A673 (cell line): ENCODE results near the gene MPRIP. TPM values are rescaled to one million over a fixed set of nuclear protein-coding genes. Genes with fewer than 3 reads are reported as not detected.

ENCODE experiments used
- BruUV-seq: library from RNA; stranded (reverse); fragments of 400-500 nt; replicated peaks from 2 replicates; lab custom pipeline; 2021; lab: Mats Ljungman, UMichigan
- CTCF ChIA-PET: fragments of 300-600 bp; sonication (Branson Sonifier 250); formaldehyde crosslinking; loops from one replicate; lab custom pipeline; 2022; ENCODE audit warnings: antibody characterized with exemption; lab: Charles Lee
- POLR2A ChIA-PET: fragments of 300-600 bp; sonication (Branson Sonifier 250); formaldehyde crosslinking; loops from one replicate; lab custom pipeline; 2022; ENCODE audit warnings: antibody characterized with exemption; ENCODE audit not compliant: low non-redundant PET; lab: Charles Lee
- DNase-seq: peaks from one replicate; pipeline ENCODE4 v3.0.0-alpha.2; 2015; ENCODE audit warnings: low spot score
- H3K27ac ChIP-seq: fragments of 200-600 bp; sonication (generic); 2 replicates; pipeline ENCODE4 v1.5.1; 2016; ENCODE audit warnings: mixed run types, low read depth, mild to moderate bottlenecking, mixed read lengths, antibody characterized with exemption, low read length; ENCODE audit not compliant: poor library complexity, severe bottlenecking
- H3K27me3 ChIP-seq: fragments of 200-600 bp; sonication (generic); replicated peaks from 2 replicates; pipeline ENCODE4 v1.6.1; 2017; ENCODE audit warnings: mixed run types, low read depth, mild to moderate bottlenecking, mixed read lengths, antibody characterized with exemption, low read length; ENCODE audit not compliant: insufficient read depth, poor library complexity
- H3K36me3 ChIP-seq: fragments of 200-600 bp; sonication (generic); 2 replicates; pipeline ENCODE4 v1.6.1; 2016; ENCODE audit warnings: mixed run types, mild to moderate bottlenecking, mixed read lengths, antibody characterized with exemption, low read length; ENCODE audit not compliant: insufficient read depth, poor library complexity, severe bottlenecking
- H3K4me1 ChIP-seq: fragments of 200-600 bp; sonication (generic); 2 replicates; pipeline ENCODE4 v1.6.1; 2017; ENCODE audit warnings: mixed run types, mild to moderate bottlenecking, mixed read lengths, antibody characterized with exemption, low read length; ENCODE audit not compliant: insufficient read depth, poor library complexity, severe bottlenecking
- H3K4me3 ChIP-seq: fragments of 200-600 bp; sonication (generic); 2 replicates; pipeline ENCODE4 v1.5.1; 2016; ENCODE audit warnings: low read depth, mixed run types, mild to moderate bottlenecking, mixed read lengths, low read length; ENCODE audit not compliant: poor library complexity, severe bottlenecking
- H3K9me3 ChIP-seq: fragments of 200-600 bp; sonication (generic); 2 replicates; pipeline ENCODE4 v1.6.1; 2016; ENCODE audit warnings: mixed run types, low read depth, mild to moderate bottlenecking, mixed read lengths, antibody characterized with exemption, low read length; ENCODE audit not compliant: poor library complexity, severe bottlenecking
- CTCF ChIP-seq: fragments of 300-800, 200-600 bp; sonication (generic); conservative IDR thresholded peaks from 2 replicates; pipeline ENCODE4 v1.5.1; 2017; ENCODE audit warnings: low read depth, mild to moderate bottlenecking, antibody characterized with exemption, low read length, moderate library complexity, mixed read lengths
- EZH2 ChIP-seq: fragments of 200-600 bp; sonication (generic); IDR thresholded peaks from 2 replicates; pipeline ENCODE4 v1.6.1; 2017; ENCODE audit warnings: borderline replicate concordance, low read depth, mild to moderate bottlenecking, mixed read lengths, antibody characterized with exemption, low read length; ENCODE audit not compliant: poor library complexity, severe bottlenecking
- intact Hi-C: fragments of 100-400 bp; cut with micrococcal nuclease; formaldehyde crosslinking; loops from one replicate; pipeline ENCODE4 v1.10.0; 2022; ENCODE audit not compliant: unreplicated experiment
- total RNA-seq: library from RNA; stranded (reverse); gene quantifications from 2 replicates; pipeline ENCODE4 v1.2.3, GENCODE V29; 2021

MPRIP gene
- total RNA-seq, 1 experiment from 2014 or later, result 290 TPM

- H3K4me1 ChIP-seq, result no peaks in the 10 kb centered on the region
- peaks cover 57% of the 10 kb centered on the region for H3K36me3 ChIP-seq
- BruUV-seq, result no TSS peak
- ChIA-PET POLR2A (interaction anchor here (0.7 kb wide), 1 partner anchor 94 kb away, joined by 8 read pairs; no protein-coding TSS in a partner anchor), CTCF (no interaction called here)
- H3K27me3 ChIP-seq, result no peaks in the 10 kb centered on the region
- no peaks in the 10 kb centered on the region for H3K9me3 ChIP-seq
- no peak for DNase-seq
- intact Hi-C loops, result no loop called here
- H3K4me3 ChIP-seq, result no peak overlapping the region
- TF ChIP-seq EZH2, result no peak
- no peak for TF ChIP-seq CTCF
- no peak overlapping the region for H3K27ac ChIP-seq
Observed at GRCh38 chr17:17170346-17170985, 128.2 kb downstream of the MPRIP start.

GRCh38 chr17:17171186-17171585 lies 128.9 kb downstream of the MPRIP start:
- Histone ChIP-seq H3K4me1 (no peaks in the 10 kb centered on the region), H3K36me3 (peaks cover 57% of the 10 kb centered on the region), H3K27ac (no peak overlapping the region), H3K9me3 (no peaks in the 10 kb centered on the region), H3K27me3 (no peaks in the 10 kb centered on the region), H3K4me3 (no peak overlapping the region)
- BruUV-seq, result no TSS peak
- POLR2A ChIA-PET, result no interaction called here
- intact Hi-C loops, result no loop called here
- TF ChIP-seq CTCF (no peak), EZH2 (no peak)
- CTCF ChIA-PET, result no interaction called here
- no peak for DNase-seq

- CTCF ChIA-PET, result no interaction called here
- intact Hi-C loops, result no loop called here
Observed at GRCh38 chr17:17172001-17172939, 130.0 kb downstream of the MPRIP start.

More at GRCh38 chr17:17172001-17172939, 130.0 kb downstream of the MPRIP start:
- TF ChIP-seq CTCF (no peak), EZH2 (no peak)
- POLR2A ChIA-PET, result no interaction called here
- H3K36me3 ChIP-seq, result peaks cover 57% of the 10 kb centered on the region
- BruUV-seq, result no TSS peak
- no peaks in the 10 kb centered on the region for H3K27me3 ChIP-seq
- no peak overlapping the region for H3K27ac ChIP-seq
- DNase-seq, result no peak
- no peaks in the 10 kb centered on the region for H3K4me1 ChIP-seq
- H3K9me3 ChIP-seq, result no peaks in the 10 kb centered on the region
- no peak overlapping the region for H3K4me3 ChIP-seq
